ENCODE measurements around the gene TEAD1.

TEAD1 gene

DNA sequence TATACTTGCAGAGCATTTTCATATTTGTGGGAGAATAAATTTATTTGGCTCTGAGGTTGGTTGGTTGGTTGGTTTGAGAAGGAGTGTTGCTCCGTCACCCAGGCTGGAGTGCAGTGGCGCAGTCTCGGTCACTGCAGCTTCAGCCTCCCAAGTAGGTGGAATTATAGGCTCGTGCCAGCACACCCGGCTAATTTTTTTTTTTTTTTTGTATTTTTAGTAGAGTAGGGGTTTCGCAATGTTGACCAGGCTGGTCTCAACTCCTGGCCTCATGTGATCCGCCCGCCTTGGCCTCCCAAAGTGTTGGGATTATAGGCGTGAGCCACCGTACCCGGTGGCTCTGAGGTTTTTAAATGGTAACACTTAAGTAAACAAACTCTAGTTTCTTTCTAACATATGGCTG, 161.1 kb downstream of the TEAD1 start:
- DNase-seq (ENCODE audit: low spot score) = no peak

- DNase-seq (ENCODE audit: low spot score) = peak; percentile 72
These were observed 164.4 kb downstream of the TEAD1 start for GRCh38 chr11:12838463-12839123.

GRCh38 chr11:12840871-12841660, 166.8 kb downstream of the TEAD1 start:
- no peak for DNase-seq (ENCODE audit: low spot score)

DNA sequence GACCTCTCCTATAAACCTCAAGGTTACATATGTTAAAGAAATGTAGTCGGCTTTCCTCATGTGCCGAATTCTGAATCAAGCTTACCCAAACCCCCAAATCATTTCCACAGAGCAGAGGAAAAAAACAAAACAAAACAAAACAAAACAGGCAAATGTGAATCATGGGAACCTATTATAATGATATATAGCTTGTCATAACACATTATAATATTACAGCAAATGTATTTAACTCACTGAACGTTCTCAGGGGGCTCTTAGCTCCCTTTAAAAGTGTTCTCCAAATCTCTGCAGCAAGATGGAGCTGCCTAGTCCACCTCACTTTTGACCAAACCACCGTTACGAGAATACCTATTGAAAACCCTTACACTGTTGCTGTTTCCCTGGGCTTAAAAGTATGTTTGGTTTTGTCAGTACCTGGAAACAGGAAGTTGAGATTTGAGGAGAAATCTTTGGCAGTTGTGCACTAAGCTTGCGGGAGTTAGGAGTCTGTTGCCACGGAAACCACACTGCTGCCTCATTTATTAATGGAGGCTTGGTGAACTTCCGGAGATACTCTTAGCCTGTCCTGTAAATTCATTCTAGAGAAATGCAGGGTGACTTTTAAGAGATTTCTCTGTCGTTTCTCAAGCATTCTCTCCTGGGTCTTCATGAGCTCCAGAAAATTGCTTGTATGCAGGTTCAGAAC, 167.9 kb downstream of the TEAD1 start:
- peak; percentile 56 for DNase-seq (ENCODE audit: low spot score)

- no peak for DNase-seq (ENCODE audit: low spot score)
These were observed 168.9 kb downstream of the TEAD1 start for GRCh38 chr11:12842933-12843636.

DNA sequence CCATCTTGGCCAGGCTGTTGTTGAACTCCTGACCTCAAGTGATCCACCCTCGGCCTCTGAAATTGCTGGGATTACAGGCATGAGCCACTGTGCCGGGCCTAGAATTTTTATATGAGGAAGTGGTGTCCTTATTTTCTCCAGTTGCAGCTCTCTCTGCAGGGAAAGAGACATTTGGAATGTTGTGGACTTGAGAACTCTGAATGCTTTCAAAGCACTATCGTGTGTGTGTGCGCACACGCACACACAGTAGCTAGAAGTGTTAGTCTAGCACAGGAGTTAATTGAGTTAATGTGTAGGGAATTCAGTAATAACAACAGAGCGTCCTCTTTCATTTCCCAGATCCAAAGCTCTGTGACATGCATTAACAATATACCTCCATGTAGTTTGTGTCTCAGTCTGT, 170.9 kb downstream of the TEAD1 start:
- no peak for DNase-seq (ENCODE audit: low spot score)

GRCh38 chr11:12845739-12846358, 171.6 kb downstream of the TEAD1 start:
- peak; percentile 47 for DNase-seq (ENCODE audit: low spot score)

GRCh38 chr11:12846786-12847615, 172.8 kb downstream of the TEAD1 start:
- no peak for DNase-seq (ENCODE audit: low spot score)

GRCh38 chr11:12848413-12848812, 174.2 kb downstream of the TEAD1 start:
- no peak for DNase-seq (ENCODE audit: low spot score)

DNA sequence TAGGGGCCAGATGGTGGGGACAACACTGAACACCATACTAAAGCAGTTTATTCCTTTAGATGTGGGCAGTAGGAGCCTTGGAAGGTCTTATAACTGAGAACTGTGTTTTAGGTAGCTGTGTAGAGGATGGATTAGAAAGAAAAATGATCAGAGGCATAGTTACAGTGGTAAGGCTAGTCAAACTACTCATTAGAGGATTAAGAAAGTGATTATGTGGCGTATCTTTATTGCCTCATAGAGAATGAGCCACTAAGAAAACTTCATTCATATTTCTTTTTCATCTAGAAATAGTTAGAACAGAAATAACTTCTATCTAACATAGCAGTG, 179.1 kb downstream of the TEAD1 start:
- DNase-seq (ENCODE audit: low spot score) = no peak

GRCh38 chr11:12853652-12854296, 179.6 kb downstream of the TEAD1 start:
- no peak for DNase-seq (ENCODE audit: low spot score)

GRCh38 chr11:12854297-12854661, 180.1 kb downstream of the TEAD1 start:
- DNase-seq (ENCODE audit: low spot score) = no peak

GRCh38 chr11:12854829-12855228, 180.6 kb downstream of the TEAD1 start:
- no peak for DNase-seq (ENCODE audit: low spot score)

- DNase-seq (ENCODE audit: low spot score) = no peak
These were observed 182.1 kb downstream of the TEAD1 start for GRCh38 chr11:12856338-12856737.

DNA sequence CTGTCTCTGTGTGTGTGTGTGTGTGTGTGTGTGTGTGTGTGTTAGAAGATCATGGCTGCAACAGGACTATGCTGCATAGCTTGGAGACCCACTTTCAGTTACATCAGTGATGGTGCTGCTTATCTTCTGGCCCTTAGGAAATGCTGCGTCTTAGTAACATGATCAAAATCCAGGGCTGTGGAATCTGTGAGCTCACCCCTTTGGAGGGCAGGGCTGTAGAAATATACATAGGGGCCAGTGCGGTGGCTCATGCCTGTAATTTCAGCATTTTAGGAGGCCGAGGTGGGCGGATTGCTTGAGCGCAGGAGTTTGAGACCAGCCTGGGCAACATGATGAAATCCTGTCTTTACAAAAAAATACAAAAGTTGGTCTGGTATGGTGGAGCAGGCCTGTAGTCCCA, 183.4 kb downstream of the TEAD1 start:
- no peak for DNase-seq (ENCODE audit: low spot score)

DNA sequence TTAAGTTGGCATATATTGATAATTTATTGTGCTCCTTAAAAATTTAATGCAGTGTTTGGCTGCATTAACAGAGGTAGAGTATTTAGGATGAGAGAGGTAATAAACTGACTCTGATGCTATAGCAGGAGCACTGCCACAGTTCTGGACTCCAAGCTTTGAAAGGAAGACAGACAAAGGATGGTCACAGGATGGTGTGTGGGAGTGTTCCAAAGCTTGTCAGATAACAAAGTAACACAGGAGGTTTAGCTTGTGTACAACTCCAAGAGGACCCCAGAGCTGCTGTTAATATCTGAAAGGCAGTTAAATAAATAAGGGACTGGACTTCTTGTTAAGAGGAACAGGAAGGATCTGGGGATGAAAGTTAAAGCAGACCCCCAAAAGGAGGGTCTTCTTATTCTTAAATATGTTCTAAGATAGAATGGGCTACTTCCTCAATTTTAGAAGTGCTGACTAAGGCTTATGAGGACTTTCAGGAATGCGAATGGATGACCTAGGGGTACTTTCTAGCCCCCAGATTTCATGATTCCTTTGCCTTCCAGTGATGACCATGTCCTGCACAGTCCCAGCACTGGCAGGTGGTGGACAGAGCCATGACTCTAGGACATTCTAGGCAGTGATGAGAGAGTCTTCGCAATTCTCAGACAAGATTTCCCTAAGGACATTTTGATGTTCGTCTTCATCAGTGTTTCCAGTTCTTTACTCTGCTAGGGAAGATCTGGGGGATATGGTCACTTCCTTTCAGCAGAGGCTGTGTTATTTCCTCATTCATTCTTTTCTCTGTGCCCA, 185.8 kb downstream of the TEAD1 start:
- DNase-seq (ENCODE audit: low spot score) = no peak

GRCh38 chr11:12860827-12861226, 186.6 kb downstream of the TEAD1 start:
- DNase-seq (ENCODE audit: low spot score) = no peak

- DNase-seq (ENCODE audit: low spot score) = peak; percentile 88
These were observed 188.7 kb downstream of the TEAD1 start for GRCh38 chr11:12862696-12863469.

DNA sequence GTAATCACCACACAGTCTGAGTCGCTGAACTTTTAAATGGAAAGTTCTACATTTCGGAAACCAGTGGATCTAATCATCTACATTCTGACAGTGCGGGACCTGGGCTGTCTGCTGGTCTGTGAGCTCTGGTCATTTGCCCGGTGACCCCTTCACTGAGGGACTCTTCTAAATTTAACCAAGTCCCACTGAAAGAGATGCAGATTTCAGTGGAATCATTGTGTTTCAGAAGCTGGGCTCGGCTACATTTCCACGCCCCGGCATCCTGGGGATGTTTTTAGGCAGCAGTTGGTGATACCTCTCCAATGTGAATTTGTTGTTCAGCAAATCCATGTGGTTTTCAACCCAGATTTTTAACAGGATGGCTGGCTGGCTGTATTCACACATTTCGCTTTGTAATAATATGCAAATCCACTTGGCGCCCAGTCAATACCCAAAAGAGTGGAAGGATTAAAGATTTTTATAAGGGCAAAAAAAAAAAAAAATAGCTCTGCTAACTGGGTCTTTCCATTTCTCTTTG, 189.4 kb downstream of the TEAD1 start:
- no peak for DNase-seq (ENCODE audit: low spot score)

Measured in AG20443 (cell line).